ENCODE data around the gene ZNF526.

ZNF526 gene

GRCh38 chr19:42178791-42179674 is 41.1 kb upstream of the ZNF526 start:
- no peak for DNase-seq (ENCODE audit: low read depth)
- H3K4me3 ChIP-seq (ENCODE audit: low read depth, low read length), result no peak overlapping the region

GRCh38 chr19:42184401-42184861 is 35.7 kb upstream of the ZNF526 start:
- H3K4me3 ChIP-seq (ENCODE audit: low read depth, low read length), result no peak overlapping the region
- DNase-seq (ENCODE audit: low read depth), result peak; percentile 68
- TF ChIP-seq POLR2A (IDR thresholded peaks at IDR 0.05; ENCODE audit: extremely low read depth, insufficient read length) (no peak), CTCF (IDR thresholded peaks at IDR 0.05; ENCODE audit: low read depth, low read length) (peak; percentile 63), MAX (IDR thresholded peaks at IDR 0.05; ENCODE audit: low read depth, low read length) (no peak), MYC (IDR thresholded peaks at IDR 0.05; ENCODE audit: low read depth, low read length) (no peak)

More at GRCh38 chr19:42178791-42179674, 41.1 kb upstream of the ZNF526 start:
- TF ChIP-seq MYC (IDR thresholded peaks at IDR 0.05; ENCODE audit: low read depth, low read length) (no peak), MAX (IDR thresholded peaks at IDR 0.05; ENCODE audit: low read depth, low read length) (no peak), CTCF (IDR thresholded peaks at IDR 0.05; ENCODE audit: low read depth, low read length) (peak; percentile 51)

GRCh38 chr19:42185277-42185676 is 34.8 kb upstream of the ZNF526 start:
- TF ChIP-seq POLR2A (IDR thresholded peaks at IDR 0.05; ENCODE audit: extremely low read depth, insufficient read length) (no peak), CTCF (IDR thresholded peaks at IDR 0.05; ENCODE audit: low read depth, low read length) (no peak), MYC (IDR thresholded peaks at IDR 0.05; ENCODE audit: low read depth, low read length) (no peak), MAX (IDR thresholded peaks at IDR 0.05; ENCODE audit: low read depth, low read length) (no peak)
- peak; percentile 70 for DNase-seq (ENCODE audit: low read depth)
- no peak overlapping the region for H3K4me3 ChIP-seq (ENCODE audit: low read depth, low read length)

- no peak for DNase-seq (ENCODE audit: low read depth)
- no peak overlapping the region for H3K4me3 ChIP-seq (ENCODE audit: low read depth, low read length)
- TF ChIP-seq MAX (IDR thresholded peaks at IDR 0.05; ENCODE audit: low read depth, low read length), result no peak
Observed at GRCh38 chr19:42188665-42189064, 31.4 kb upstream of the ZNF526 start.

- DNase-seq (ENCODE audit: low read depth), result no peak
- TF ChIP-seq MYC (IDR thresholded peaks at IDR 0.05; ENCODE audit: low read depth, low read length) (no peak), POLR2A (IDR thresholded peaks at IDR 0.05; ENCODE audit: extremely low read depth, insufficient read length) (no peak), CTCF (IDR thresholded peaks at IDR 0.05; ENCODE audit: low read depth, low read length) (no peak), MAX (IDR thresholded peaks at IDR 0.05; ENCODE audit: low read depth, low read length) (no peak)
- no peak overlapping the region for H3K4me3 ChIP-seq (ENCODE audit: low read depth, low read length)
Observed at GRCh38 chr19:42189133-42189532, 31.0 kb upstream of the ZNF526 start.

GRCh38 chr19:42191330-42191729 is 28.8 kb upstream of the ZNF526 start:
- TF ChIP-seq MAX (IDR thresholded peaks at IDR 0.05; ENCODE audit: low read depth, low read length) (no peak), POLR2A (IDR thresholded peaks at IDR 0.05; ENCODE audit: extremely low read depth, insufficient read length) (no peak), CTCF (IDR thresholded peaks at IDR 0.05; ENCODE audit: low read depth, low read length) (no peak), MYC (IDR thresholded peaks at IDR 0.05; ENCODE audit: low read depth, low read length) (no peak)
- H3K4me3 ChIP-seq (ENCODE audit: low read depth, low read length), result no peak overlapping the region
- DNase-seq (ENCODE audit: low read depth), result no peak

All from NB4 (cell line).